ENCODE results near the gene SHPK. TPM values are rescaled to one million over a fixed set of nuclear protein-coding genes. Genes with fewer than 3 reads are reported as not detected.

The SHPK gene
- total RNA-seq, 2 donors from 2014 or later: 3.3 to 4.2 TPM

GRCh38 chr17:3576970-3577369 is 59.1 kb downstream of the SHPK start:
- H3K27ac ChIP-seq: no peak overlapping the region
- H3K36me3 ChIP-seq: peaks cover 12% of the 10 kb centered on the region
- no peak for TF ChIP-seq CTCF (IDR thresholded peaks at IDR 0.05)

GRCh38 chr17:3575511-3575910 is 60.5 kb downstream of the SHPK start:
- Histone ChIP-seq H3K4me1 (no peaks in the 10 kb centered on the region), H3K9me3 (no peaks in the 10 kb centered on the region), H3K27me3 (no peaks in the 10 kb centered on the region), H3K4me3 (no peak overlapping the region), H3K27ac (no peak overlapping the region), H3K36me3 (peaks cover 27% of the 10 kb centered on the region)
- DNase-seq (ENCODE audit: low spot score): no peak
- TF ChIP-seq CTCF (IDR thresholded peaks at IDR 0.05): no peak

More at GRCh38 chr17:3576970-3577369, 59.1 kb downstream of the SHPK start:
- DNase-seq (ENCODE audit: low spot score): no peak
- Histone ChIP-seq H3K4me1 (no peaks in the 10 kb centered on the region), H3K9me3 (no peaks in the 10 kb centered on the region), H3K4me3 (no peak overlapping the region), H3K27me3 (no peaks in the 10 kb centered on the region)

GRCh38 chr17:3574231-3574630 is 61.8 kb downstream of the SHPK start:
- no peaks in the 10 kb centered on the region for H3K9me3 ChIP-seq
- H3K27me3 ChIP-seq: no peaks in the 10 kb centered on the region
- peaks cover 19% of the 10 kb centered on the region for H3K36me3 ChIP-seq
- H3K27ac ChIP-seq: no peak overlapping the region
- H3K4me3 ChIP-seq: no peak overlapping the region
- TF ChIP-seq CTCF (IDR thresholded peaks at IDR 0.05): no peak
- no peaks in the 10 kb centered on the region for H3K4me1 ChIP-seq
- no peak for DNase-seq (ENCODE audit: low spot score)

GRCh38 chr17:3573246-3574100 is 62.6 kb downstream of the SHPK start:
- no peak for TF ChIP-seq CTCF (IDR thresholded peaks at IDR 0.05)
- Histone ChIP-seq H3K4me1 (no peaks in the 10 kb centered on the region), H3K27me3 (no peaks in the 10 kb centered on the region), H3K9me3 (no peaks in the 10 kb centered on the region), H3K4me3 (no peak overlapping the region), H3K27ac (no peak overlapping the region), H3K36me3 (peaks cover 19% of the 10 kb centered on the region)
- no peak for DNase-seq (ENCODE audit: low spot score)

- no peaks in the 10 kb centered on the region for H3K4me1 ChIP-seq
- TF ChIP-seq CTCF (IDR thresholded peaks at IDR 0.05): no peak
- H3K4me3 ChIP-seq: no peak overlapping the region
- H3K9me3 ChIP-seq: no peaks in the 10 kb centered on the region
- H3K36me3 ChIP-seq: peaks cover 19% of the 10 kb centered on the region
- no peaks in the 10 kb centered on the region for H3K27me3 ChIP-seq
- no peak overlapping the region for H3K27ac ChIP-seq
- no peak for DNase-seq (ENCODE audit: low spot score)
These were observed 63.8 kb downstream of the SHPK start for GRCh38 chr17:3572231-3572630.

Measured in right atrium auricular region (tissue), 2 donors.